ENCODE measurements around the gene RNF5. TPM values are rescaled to one million over a fixed set of nuclear protein-coding genes. Genes with fewer than 3 reads are reported as not detected.

Gene RNF5
- total and polyA plus RNA-seq, 10 of the 15 experiments (the other 5 are each of a cell fraction or from before 2014, with no cell fraction given) = 31.4 to 114 (median 62.8) TPM

DNA sequence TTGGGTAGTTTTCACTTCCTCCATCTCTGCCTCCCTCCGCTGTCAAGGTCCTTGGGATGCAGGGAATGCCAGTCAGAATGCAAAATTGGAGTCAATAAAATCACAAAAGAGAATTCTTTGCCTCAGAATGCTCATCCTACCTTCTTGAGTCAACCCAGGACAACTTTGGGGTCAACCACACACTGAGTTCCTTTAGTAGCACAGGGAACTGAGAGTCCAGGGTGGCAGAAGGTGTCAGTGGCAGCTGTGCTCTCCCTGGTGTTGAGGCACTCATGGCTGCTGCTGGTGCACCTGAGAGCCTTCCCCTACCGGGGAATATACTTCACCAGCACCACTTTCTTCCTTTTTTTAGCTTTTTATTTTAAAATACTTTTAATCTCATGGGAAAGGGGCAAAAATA lies 46.5 kb downstream of the RNF5 start (continued):
- TF ChIP-seq BHLHE40 (IDR thresholded peaks at IDR 0.05; ENCODE audit: borderline replicate concordance in 1 of 2, low read depth in 2 of 2, low read length in 1 of 2) = peak in 1 of 2 experiments; percentile 25; a peak in 1 of 4 replicates
- TF ChIP-seq SMC3 (IDR thresholded peaks at IDR 0.05; ENCODE audit: borderline replicate concordance, low read length) = no peak
- no peak for TF ChIP-seq CHD1 (IDR thresholded peaks at IDR 0.05; ENCODE audit: low read depth, low read length)
- TF ChIP-seq NBN (IDR thresholded peaks at IDR 0.05) = no peak
- TF ChIP-seq, protein P1, sequence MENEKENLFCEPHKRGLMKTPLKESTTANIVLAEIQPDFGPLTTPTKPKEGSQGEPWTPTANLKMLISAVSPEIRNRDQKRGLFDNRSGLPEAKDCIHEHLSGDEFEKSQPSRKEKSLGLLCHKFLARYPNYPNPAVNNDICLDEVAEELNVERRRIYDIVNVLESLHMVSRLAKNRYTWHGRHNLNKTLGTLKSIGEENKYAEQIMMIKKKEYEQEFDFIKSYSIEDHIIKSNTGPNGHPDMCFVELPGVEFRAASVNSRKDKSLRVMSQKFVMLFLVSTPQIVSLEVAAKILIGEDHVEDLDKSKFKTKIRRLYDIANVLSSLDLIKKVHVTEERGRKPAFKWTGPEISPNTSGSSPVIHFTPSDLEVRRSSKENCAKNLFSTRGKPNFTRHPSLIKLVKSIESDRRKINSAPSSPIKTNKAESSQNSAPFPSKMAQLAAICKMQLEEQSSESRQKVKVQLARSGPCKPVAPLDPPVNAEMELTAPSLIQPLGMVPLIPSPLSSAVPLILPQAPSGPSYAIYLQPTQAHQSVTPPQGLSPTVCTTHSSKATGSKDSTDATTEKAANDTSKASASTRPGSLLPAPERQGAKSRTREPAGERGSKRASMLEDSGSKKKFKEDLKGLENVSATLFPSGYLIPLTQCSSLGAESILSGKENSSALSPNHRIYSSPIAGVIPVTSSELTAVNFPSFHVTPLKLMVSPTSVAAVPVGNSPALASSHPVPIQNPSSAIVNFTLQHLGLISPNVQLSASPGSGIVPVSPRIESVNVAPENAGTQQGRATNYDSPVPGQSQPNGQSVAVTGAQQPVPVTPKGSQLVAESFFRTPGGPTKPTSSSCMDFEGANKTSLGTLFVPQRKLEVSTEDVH (IDR thresholded peaks at IDR 0.05; ENCODE audit: low read depth, partially characterized antibody) = no peak
- TF ChIP-seq, protein P2, sequence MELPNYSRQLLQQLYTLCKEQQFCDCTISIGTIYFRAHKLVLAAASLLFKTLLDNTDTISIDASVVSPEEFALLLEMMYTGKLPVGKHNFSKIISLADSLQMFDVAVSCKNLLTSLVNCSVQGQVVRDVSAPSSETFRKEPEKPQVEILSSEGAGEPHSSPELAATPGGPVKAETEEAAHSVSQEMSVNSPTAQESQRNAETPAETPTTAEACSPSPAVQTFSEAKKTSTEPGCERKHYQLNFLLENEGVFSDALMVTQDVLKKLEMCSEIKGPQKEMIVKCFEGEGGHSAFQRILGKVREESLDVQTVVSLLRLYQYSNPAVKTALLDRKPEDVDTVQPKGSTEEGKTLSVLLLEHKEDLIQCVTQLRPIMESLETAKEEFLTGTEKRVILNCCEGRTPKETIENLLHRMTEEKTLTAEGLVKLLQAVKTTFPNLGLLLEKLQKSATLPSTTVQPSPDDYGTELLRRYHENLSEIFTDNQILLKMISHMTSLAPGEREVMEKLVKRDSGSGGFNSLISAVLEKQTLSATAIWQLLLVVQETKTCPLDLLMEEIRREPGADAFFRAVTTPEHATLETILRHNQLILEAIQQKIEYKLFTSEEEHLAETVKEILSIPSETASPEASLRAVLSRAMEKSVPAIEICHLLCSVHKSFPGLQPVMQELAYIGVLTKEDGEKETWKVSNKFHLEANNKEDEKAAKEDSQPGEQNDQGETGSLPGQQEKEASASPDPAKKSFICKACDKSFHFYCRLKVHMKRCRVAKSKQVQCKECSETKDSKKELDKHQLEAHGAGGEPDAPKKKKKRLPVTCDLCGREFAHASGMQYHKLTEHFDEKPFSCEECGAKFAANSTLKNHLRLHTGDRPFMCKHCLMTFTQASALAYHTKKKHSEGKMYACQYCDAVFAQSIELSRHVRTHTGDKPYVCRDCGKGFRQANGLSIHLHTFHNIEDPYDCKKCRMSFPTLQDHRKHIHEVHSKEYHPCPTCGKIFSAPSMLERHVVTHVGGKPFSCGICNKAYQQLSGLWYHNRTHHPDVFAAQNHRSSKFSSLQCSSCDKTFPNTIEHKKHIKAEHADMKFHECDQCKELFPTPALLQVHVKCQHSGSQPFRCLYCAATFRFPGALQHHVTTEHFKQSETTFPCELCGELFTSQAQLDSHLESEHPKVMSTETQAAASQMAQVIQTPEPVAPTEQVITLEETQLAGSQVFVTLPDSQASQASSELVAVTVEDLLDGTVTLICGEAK (IDR thresholded peaks at IDR 0.05; ENCODE audit: borderline replicate concordance) = no peak
- no peak for TF ChIP-seq HDAC2 (IDR thresholded peaks at IDR 0.05)
- no peak for TF ChIP-seq SMAD1 (IDR thresholded peaks at IDR 0.05; ENCODE audit: low read depth, partially characterized antibody)
- TF ChIP-seq, protein P3, sequence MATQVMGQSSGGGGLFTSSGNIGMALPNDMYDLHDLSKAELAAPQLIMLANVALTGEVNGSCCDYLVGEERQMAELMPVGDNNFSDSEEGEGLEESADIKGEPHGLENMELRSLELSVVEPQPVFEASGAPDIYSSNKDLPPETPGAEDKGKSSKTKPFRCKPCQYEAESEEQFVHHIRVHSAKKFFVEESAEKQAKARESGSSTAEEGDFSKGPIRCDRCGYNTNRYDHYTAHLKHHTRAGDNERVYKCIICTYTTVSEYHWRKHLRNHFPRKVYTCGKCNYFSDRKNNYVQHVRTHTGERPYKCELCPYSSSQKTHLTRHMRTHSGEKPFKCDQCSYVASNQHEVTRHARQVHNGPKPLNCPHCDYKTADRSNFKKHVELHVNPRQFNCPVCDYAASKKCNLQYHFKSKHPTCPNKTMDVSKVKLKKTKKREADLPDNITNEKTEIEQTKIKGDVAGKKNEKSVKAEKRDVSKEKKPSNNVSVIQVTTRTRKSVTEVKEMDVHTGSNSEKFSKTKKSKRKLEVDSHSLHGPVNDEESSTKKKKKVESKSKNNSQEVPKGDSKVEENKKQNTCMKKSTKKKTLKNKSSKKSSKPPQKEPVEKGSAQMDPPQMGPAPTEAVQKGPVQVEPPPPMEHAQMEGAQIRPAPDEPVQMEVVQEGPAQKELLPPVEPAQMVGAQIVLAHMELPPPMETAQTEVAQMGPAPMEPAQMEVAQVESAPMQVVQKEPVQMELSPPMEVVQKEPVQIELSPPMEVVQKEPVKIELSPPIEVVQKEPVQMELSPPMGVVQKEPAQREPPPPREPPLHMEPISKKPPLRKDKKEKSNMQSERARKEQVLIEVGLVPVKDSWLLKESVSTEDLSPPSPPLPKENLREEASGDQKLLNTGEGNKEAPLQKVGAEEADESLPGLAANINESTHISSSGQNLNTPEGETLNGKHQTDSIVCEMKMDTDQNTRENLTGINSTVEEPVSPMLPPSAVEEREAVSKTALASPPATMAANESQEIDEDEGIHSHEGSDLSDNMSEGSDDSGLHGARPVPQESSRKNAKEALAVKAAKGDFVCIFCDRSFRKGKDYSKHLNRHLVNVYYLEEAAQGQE (IDR thresholded peaks at IDR 0.05; ENCODE audit: low read depth, low read length) = no peak
- no peak for TF ChIP-seq NFYB (IDR thresholded peaks at IDR 0.05; ENCODE audit: insufficient read depth, low read depth, low read length)
- TF ChIP-seq, protein P4, sequence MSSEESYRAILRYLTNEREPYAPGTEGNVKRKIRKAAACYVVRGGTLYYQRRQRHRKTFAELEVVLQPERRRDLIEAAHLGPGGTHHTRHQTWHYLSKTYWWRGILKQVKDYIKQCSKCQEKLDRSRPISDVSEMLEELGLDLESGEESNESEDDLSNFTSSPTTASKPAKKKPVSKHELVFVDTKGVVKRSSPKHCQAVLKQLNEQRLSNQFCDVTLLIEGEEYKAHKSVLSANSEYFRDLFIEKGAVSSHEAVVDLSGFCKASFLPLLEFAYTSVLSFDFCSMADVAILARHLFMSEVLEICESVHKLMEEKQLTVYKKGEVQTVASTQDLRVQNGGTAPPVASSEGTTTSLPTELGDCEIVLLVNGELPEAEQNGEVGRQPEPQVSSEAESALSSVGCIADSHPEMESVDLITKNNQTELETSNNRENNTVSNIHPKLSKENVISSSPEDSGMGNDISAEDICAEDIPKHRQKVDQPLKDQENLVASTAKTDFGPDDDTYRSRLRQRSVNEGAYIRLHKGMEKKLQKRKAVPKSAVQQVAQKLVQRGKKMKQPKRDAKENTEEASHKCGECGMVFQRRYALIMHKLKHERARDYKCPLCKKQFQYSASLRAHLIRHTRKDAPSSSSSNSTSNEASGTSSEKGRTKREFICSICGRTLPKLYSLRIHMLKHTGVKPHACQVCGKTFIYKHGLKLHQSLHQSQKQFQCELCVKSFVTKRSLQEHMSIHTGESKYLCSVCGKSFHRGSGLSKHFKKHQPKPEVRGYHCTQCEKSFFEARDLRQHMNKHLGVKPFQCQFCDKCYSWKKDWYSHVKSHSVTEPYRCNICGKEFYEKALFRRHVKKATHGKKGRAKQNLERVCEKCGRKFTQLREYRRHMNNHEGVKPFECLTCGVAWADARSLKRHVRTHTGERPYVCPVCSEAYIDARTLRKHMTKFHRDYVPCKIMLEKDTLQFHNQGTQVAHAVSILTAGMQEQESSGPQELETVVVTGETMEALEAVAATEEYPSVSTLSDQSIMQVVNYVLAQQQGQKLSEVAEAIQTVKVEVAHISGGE (CRISPR knock-in tag; IDR thresholded peaks at IDR 0.05) = no peak
- TF ChIP-seq, protein P5, sequence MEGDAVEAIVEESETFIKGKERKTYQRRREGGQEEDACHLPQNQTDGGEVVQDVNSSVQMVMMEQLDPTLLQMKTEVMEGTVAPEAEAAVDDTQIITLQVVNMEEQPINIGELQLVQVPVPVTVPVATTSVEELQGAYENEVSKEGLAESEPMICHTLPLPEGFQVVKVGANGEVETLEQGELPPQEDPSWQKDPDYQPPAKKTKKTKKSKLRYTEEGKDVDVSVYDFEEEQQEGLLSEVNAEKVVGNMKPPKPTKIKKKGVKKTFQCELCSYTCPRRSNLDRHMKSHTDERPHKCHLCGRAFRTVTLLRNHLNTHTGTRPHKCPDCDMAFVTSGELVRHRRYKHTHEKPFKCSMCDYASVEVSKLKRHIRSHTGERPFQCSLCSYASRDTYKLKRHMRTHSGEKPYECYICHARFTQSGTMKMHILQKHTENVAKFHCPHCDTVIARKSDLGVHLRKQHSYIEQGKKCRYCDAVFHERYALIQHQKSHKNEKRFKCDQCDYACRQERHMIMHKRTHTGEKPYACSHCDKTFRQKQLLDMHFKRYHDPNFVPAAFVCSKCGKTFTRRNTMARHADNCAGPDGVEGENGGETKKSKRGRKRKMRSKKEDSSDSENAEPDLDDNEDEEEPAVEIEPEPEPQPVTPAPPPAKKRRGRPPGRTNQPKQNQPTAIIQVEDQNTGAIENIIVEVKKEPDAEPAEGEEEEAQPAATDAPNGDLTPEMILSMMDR (IDR thresholded peaks at IDR 0.05 in 2 of 3, conservative IDR thresholded peaks at IDR 0.05 in 1 of 3; ENCODE audit: control insufficient read depth in 2 of 3, extremely low read depth in 1 of 3, insufficient read depth in 1 of 3, low read depth in 3 of 3, low read length in 3 of 3) = no peak
- no peak for TF ChIP-seq SIX5 (IDR thresholded peaks at IDR 0.05; ENCODE audit: low read depth, low read length, severe bottlenecking)

All from GM12878 (cell line).